GM19193 (cell line): ENCODE data around the gene RALGAPB.

ENCODE experiments used
- POLR2A ChIP-seq: IDR thresholded peaks from 4 replicates; pipeline ENCODE4 v1.6.1; 2011; ENCODE audit not compliant: insufficient read depth, insufficient read length; ENCODE audit errors: extremely low read depth

The RALGAPB gene

DNA sequence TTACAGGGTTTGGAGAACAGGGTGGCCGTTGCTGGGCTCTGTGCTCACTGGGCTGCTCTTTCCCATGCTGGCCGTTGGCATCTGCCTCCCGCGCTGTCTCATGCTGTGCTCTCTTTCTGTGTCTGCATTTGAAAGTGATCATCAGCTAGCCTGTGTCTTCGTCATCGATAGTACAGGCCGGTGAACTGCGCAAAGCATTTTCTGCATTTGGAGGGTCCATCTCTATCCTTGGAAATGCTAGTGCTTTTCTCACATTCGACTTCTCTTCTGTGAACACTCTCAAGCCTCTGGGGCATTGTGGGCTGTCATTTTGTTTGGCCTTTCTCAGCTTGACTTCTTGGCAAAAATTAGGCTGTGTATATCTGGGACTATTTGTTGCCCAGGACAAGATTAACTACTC lies 30.7 kb upstream of the RALGAPB start:
- TF ChIP-seq POLR2A, result no peak

DNA sequence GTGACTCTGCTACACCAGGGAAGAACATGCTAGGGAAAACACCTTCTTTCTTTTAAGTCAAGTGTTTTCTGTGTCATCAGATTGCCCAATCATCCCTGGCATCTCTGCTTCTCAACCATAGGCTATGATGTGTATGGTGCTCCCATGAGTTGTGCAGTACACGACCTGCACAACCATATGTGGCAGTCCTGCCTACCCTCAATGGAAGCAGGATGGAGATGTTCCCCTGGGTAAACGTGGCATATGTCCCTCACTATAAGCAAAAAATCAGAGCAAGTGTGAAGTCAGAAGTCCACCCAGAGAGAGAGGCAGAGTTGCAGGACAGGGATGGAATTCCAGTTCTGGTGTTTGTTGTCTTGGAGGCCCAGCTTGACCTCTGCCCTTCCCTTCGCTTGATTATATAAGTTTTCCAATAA lies 27.3 kb upstream of the RALGAPB start:
- no peak for TF ChIP-seq POLR2A

DNA sequence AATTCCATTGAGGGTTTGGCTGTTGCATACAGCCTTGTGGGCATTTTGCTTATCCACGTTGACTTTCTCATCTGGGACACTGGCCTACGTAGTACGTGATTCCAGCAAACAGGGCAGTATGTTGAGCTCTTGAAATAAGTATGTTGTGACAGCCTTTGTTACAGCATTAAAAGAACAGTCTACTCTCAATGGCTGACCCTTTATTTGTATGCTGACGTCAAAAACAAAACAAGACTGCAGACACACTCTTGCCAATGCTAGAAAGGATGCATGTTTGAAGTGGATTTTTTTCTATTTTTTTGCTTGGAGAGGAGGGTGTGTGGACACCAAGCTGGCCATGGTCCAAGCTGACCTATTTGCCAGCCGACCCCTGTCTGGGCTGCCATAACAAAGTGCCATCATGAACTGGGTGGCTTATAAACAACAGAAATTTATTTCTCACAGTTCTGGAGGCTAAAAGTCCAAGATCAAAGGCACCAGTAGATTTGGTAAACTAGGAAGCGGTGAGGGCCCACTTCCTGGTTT lies 26.7 kb upstream of the RALGAPB start:
- no peak for TF ChIP-seq POLR2A

DNA sequence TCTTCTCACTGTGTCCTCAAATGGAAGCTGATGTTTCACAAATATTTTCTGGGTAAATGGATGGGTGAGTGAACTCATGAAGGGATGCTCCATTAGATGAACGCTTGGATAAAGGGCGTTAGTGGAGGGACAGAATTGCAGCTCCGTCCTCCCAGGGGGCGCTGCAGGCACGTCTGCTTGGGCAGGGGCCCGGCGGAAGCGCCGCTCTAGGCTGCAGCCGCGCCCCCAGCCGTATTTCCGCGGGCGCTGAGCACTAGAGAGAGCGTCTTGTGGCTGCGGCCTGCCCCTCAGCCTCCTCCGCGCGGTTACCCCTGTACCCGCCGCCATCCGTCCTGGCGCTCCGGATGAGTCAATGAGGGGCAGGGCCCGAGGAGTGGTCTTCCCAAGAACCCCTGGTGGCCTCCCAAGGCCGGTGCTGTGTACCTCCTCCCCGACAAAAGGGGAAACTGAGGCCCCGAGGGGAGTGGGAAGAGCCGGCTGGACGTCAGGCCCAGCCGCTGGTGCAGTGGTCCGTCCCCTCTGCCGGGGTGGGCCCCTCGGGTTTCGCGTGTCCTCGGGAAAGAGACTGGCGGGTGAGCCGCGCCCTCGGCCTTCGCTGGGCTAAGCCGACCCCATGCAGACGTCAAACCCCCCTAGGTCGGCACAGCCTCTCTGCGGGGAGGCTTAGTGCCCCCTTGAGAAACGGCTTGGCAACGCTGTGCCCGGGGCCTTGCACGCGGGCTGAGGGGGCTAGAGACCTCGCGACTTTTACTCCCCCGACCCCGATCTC lies 26.0 kb upstream of the RALGAPB start:
- TF ChIP-seq POLR2A, result peak; percentile 96

DNA sequence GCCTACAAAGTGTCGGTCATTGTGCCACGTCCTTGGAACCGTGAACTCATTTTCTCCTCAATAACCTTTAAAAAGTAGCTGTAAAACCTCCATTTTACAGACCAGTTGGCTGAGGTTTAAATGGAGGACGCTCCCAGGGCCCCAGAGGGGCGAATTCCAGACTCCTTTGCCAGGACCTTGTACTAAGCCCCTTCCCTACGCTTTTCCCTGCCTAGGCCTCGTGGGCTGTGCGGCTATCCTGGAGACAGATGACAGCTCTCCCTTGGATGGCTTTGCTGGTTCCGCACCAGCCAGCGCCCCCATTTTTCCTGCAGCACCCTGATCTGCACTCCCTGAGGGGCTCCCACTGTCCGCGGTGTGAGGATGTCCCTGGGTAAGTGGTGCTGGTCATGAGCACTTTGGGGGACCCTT lies 25.4 kb upstream of the RALGAPB start:
- no peak for TF ChIP-seq POLR2A

DNA sequence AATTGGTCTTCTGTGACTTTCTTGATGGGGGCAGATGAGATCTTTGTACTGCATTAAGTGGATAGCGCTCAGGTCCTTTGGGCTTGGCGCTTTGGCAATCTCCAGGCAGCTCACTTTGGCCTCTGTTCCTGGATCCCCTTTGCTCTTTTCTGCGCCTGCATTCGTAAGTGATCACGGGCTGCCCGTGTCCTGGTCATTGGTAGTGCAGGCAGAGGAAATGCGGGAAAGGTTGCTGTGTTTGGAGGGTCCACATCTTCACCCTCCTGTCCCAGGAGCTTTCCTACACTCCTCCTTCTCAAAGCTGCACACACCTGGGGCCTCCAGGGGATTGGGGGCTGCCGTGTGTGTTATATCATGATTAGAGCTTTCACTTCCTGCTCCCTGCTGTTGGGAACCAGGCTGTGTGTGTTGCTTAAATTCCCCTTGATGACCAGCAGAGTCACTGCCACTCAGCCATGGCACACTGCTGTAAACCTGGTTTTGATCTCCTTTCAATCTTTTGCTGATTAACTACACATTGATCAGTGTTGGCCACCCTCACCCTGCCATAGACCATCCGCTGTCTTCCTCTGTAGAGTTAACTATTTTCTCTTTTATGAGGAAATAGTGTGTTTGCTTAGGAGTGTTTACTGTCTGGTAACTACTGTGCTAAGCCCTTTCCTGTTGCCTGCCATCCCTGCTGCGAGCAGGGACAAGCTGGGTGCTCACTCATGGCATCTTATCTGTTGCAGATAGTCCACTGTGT lies 24.5 kb upstream of the RALGAPB start:
- TF ChIP-seq POLR2A, result no peak

DNA sequence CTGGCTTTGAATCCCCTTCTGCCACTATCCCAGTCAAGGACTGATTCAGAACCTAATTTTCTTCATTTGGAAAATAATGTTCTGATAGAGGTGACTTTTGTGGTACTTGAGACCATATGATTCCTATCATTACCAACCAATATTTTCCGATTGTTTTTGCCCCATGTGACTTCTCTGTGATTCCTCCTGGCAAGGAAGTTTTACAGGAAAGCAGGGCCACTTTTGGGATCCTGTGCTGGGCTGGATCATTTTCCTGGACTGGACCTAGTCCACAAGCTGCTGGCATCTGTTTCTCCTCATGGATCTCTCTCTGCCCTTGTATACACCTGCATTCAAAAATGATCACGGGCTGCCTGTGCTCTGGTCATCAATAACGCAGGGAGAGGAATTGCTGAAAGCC lies 23.6 kb upstream of the RALGAPB start:
- no peak for TF ChIP-seq POLR2A

DNA sequence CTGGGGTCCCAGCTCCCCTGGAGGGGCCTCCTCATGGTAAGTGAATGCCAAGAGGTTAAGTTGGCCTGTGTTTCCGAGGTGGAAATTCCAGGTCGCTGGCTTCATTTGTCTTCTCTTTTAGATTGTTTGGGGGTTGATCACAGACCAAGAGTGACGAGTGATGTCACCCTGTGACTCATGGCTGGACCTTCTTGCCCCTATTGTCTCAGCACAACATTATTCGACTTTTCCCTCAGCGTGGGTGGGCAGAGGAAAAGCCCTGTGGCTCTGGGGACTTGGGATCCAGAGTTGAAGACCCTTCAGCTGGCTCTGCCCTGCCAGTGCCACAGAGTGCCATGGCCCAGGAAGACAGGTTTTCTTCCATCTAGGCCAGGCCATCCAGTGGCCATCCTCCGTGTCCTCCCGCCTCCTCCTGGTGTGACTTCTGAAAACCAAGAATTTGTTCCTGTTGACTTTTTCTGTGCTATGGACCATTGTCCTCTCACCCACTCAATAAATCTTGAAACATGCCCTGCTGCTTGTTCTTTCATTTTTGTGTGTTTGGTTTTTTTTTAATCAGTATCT lies 22.1 kb upstream of the RALGAPB start:
- no peak for TF ChIP-seq POLR2A

DNA sequence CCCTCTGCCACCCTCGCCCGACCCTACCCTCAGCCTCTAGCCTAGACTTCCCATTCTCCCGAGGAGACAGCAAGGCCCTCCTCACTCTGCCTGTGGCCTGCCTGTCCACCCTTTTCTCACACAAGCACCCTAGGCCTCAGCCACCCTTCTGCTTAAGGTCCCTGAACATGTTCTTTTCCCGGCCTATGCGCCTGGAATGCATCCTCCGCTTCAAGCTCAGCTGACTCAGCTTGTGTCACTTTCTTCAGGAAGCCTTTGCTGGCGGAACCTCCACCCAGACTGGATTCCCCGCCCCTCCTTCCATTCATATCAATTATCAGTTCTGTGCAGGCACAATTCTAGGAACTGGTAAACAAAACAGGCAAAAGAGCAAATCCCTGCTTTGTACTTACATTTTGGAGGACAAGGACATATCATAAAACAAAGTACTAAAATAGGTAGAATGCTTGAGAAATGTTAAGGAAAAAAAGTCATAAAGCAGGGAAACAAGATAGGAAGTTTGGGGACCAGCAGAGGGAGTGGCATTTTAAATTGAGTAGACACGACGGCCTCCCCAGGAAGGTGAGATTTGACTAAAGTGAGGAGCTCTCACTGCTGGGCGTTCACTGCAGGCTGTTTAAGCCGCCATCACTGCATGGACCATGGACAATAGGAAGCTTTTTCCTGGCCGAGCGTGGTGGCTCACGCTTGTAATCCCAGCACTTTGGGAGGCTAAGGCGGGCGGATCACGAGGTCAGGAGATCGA lies 19.6 kb upstream of the RALGAPB start:
- no peak for TF ChIP-seq POLR2A

DNA sequence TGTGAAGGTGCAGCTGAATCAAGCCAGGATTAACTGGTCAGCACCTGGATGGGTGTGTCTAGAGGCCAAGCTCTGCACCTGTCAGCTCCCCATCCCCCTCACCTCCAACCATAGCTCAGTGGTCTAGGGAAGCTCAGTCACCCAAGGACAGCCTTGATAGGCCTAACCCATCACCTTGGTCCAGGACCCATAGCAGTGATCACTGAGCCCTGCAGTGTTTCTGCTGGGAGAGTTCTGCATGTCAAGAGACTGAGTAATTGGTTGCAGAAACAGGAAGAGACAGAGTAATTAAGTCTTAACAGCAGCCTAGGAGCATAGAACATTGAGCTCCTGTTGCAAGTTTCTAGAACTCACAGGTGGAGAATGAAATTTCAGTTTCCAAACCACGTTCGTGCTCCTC lies 18.7 kb upstream of the RALGAPB start:
- TF ChIP-seq POLR2A, result no peak

DNA sequence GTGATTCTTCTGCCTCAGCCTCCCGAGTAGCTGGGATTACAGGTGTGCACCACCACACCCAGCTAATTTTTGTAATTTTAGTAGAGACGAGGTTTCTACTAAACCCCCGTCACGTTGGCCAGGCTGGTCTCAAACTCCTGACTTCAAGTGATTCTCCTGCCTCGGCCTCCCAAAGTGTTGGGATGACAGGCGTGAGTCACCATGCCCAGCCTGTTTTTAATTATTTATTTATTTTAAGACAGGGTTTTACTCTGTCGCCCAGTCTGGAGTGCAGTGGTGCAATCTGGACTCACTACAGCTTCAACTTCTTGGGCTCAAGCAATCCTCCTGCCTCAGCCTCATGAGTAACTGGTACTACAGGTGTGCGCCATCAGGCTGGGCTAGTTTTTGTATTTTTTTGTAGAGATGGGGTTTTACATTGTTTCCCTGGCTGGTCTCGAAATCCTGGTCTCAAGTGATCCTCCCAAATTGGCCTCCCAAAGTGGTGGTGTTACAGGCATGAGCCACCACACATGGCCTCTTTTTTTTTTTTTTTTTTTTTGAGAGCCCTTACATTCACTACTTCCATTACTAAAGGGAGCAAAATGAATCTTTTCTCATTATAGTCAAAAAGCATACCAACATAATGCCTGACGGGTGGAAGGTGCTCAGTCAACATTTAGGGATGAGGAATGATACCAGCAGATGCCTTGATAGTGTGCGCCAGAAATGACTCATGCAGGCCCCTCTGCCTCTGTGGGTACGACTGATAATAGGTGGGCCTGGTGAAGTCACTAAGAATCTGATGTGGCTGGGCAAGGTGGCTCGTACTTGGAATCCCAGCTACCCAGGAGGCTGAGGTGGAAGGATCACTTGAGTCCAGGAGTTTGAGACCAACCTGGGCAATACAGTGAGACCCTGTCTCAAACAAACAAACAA lies 17.8 kb upstream of the RALGAPB start:
- no peak for TF ChIP-seq POLR2A

DNA sequence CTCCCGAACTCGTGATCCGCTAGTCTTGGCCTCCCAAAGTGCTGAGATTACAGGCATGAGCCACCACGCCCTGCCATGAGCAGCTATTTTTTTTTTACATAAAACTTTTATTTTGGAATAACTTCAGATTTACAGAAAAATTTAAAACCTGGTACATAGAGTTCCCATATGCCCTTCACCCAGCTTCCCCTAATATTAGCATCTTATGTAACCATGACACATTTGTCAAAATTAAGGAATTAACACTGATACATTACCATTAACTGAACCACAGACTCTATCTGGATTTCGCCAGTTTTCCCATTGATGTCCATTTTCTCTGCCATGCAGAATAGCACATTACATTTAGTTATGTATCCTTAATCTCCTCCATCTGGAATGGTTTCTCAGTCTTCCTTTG lies 14.3 kb upstream of the RALGAPB start:
- no peak for TF ChIP-seq POLR2A

DNA sequence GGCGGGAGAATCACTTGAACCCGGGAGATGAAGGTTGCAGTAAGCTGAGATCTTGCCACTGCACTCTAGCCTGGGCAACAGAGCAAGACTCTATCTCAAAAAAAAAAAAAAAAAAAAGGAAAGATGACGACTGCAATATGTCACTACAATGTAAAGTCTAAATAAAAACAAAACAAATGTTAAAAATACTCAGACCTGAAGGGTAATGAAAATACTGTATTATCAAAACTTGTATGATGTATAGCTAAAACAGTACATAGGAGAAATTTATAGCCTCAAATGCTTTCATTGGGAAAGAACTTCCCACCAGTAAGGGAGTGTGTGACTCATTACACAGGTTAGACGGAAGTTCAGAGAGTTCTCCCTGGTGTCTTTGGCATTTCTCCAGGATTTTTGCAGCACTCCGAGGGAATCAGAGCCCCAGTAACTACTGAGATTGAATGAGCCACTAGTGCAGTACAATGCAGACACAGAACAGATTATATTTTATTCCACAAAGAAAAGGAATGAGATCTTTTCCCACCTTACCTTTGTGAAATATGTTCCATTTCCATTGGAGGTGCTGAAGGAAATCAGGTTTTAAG lies 12.5 kb upstream of the RALGAPB start:
- no peak for TF ChIP-seq POLR2A

DNA sequence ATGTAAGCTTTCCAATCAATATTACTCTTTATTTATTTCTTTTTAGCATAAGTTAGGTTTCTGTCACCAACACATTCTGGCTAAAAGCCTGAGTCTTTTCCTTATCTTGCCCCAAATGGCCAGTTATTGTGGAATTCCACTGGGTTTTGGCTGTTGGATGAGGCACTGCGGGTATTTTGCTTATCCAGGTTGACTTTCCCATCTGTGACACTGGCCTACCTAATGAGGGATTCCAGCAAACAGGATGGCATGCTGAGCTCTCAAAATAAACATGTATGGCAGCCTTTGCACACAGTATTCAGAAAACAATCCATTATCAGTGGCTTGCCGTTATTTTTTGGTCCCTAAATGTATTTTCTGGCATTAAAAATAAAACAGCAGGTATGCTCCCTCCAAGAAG lies 6.5 kb upstream of the RALGAPB start:
- no peak for TF ChIP-seq POLR2A
